H1 (cell line): ENCODE results near the gene KCNJ5.

Source experiments
- CBX5 ChIP-seq: fragments of 300-800, 300-1000 bp; sonication (generic); IDR thresholded peaks from 2 replicates; pipeline ENCODE4 v1.7.1; 2016; ENCODE audit warnings: antibody characterized with exemption, low read length, low read depth
- TBP ChIP-seq: IDR thresholded peaks from 2 replicates; pipeline ENCODE4 v1.6.1; 2011; ENCODE audit warnings: low read depth, low read length, improper control_type of control experiment
- TF ChIP-seq, protein P1 (sequence below), 3 experiments: IDR thresholded peaks; 1 replicate in 2 of 3; 2 replicates in 1 of 3; pipeline versions ENCODE4 v1.5.1 to v1.6.1; 2011; ENCODE audit warnings: low read length in 3 of 3, mild to moderate bottlenecking in 3 of 3, inconsistent platforms in 2 of 3, low read depth in 1 of 3, moderate library complexity in 1 of 3; ENCODE audit not compliant: insufficient read depth in 1 of 3; ENCODE audit errors: control extremely low read depth in 1 of 3

DNA sequence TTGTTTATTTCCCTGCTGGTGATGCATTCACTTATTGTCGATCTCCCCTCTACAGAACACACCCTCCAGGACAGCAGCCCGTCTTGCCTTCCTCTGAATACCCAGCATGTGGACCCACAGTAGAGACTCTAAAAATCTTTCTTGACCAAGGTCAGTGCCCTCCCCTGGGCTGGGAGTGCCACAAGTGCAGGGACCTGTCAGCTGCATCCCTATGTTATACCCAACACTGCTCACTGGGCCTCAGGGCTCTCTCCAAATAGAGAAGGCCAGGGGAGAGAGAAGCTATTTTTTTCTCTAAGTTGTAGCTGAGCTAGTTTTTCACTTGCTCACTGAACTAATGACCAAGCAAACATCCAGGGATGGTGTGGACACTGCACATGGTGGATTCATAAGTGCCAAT is 33.8 kb upstream of the KCNJ5 start:
- TF ChIP-seq CBX5 (no peak), TBP (no peak)
- TF ChIP-seq, protein P1, sequence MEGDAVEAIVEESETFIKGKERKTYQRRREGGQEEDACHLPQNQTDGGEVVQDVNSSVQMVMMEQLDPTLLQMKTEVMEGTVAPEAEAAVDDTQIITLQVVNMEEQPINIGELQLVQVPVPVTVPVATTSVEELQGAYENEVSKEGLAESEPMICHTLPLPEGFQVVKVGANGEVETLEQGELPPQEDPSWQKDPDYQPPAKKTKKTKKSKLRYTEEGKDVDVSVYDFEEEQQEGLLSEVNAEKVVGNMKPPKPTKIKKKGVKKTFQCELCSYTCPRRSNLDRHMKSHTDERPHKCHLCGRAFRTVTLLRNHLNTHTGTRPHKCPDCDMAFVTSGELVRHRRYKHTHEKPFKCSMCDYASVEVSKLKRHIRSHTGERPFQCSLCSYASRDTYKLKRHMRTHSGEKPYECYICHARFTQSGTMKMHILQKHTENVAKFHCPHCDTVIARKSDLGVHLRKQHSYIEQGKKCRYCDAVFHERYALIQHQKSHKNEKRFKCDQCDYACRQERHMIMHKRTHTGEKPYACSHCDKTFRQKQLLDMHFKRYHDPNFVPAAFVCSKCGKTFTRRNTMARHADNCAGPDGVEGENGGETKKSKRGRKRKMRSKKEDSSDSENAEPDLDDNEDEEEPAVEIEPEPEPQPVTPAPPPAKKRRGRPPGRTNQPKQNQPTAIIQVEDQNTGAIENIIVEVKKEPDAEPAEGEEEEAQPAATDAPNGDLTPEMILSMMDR (IDR thresholded peaks at IDR 0.05; ENCODE audit: control extremely low read depth in 1 of 3, insufficient read depth in 1 of 3, low read depth in 1 of 3, low read length in 3 of 3) = no peak
